ENCODE results near the gene ZMYND10.

ZMYND10 gene

GRCh38 chr3:50345008-50345407 is 524 bp downstream of the ZMYND10 start:
- no peak for DNase-seq (ENCODE audit: low read depth)

GRCh38 chr3:50342813-50343633 is 2.5 kb downstream of the ZMYND10 start:
- no peak for DNase-seq (ENCODE audit: low read depth)

GRCh38 chr3:50341996-50342650 is 3.4 kb downstream of the ZMYND10 start:
- DNase-seq (ENCODE audit: low read depth): no peak

GRCh38 chr3:50341537-50341936 is 4.0 kb downstream of the ZMYND10 start:
- DNase-seq (ENCODE audit: low read depth): no peak

GRCh38 chr3:50340448-50341329 is 4.8 kb downstream of the ZMYND10 start, which contains the start of gene RASSF1:
RASSF1 (minus strand) TSS chr3:50340836; CDS start chr3:50340805, 31 bp downstream.
- DNase-seq (ENCODE audit: low read depth): no peak

GRCh38 chr3:50340147-50340447 is 5.4 kb downstream of the ZMYND10 start:
- DNase-seq (ENCODE audit: low read depth): no peak

GRCh38 chr3:50339485-50340146 is 5.9 kb downstream of the ZMYND10 start:
- DNase-seq (ENCODE audit: low read depth): no peak

GRCh38 chr3:50338965-50339364 is 6.6 kb downstream of the ZMYND10 start:
- DNase-seq (ENCODE audit: low read depth): no peak

- DNase-seq (ENCODE audit: low read depth): peak; percentile 92
These were observed 8.2 kb downstream of the ZMYND10 start for GRCh38 chr3:50337175-50337861.

GRCh38 chr3:50336452-50337174 is 8.9 kb downstream of the ZMYND10 start:
- DNase-seq (ENCODE audit: low read depth): no peak

GRCh38 chr3:50334339-50335075 is 11.0 kb downstream of the ZMYND10 start:
- no peak for DNase-seq (ENCODE audit: low read depth)

- DNase-seq (ENCODE audit: low read depth): no peak
These were observed 11.7 kb downstream of the ZMYND10 start for GRCh38 chr3:50333744-50334328.

GRCh38 chr3:50331364-50331907 is 14.1 kb downstream of the ZMYND10 start:
- no peak for DNase-seq (ENCODE audit: low read depth)

- DNase-seq (ENCODE audit: low read depth): no peak
These were observed 15.2 kb downstream of the ZMYND10 start for GRCh38 chr3:50330330-50330729.

GRCh38 chr3:50327943-50328691 is 17.4 kb downstream of the ZMYND10 start, which contains the start of gene TUSC2:
TUSC2 (minus strand) TSS chr3:50328223; CDS start chr3:50328099, 124 bp downstream.
- DNase-seq (ENCODE audit: low read depth): peak; percentile 77

- DNase-seq (ENCODE audit: low read depth): no peak
These were observed 18.4 kb downstream of the ZMYND10 start for GRCh38 chr3:50327129-50327528.

- DNase-seq (ENCODE audit: low read depth): no peak
These were observed 19.4 kb downstream of the ZMYND10 start for GRCh38 chr3:50326182-50326541.

- DNase-seq (ENCODE audit: low read depth): no peak
These were observed 19.9 kb downstream of the ZMYND10 start for GRCh38 chr3:50325497-50326181.
